GDM1 (cell line): Measurements from ENCODE around the gene BIRC3.
"Not testable (repeated sequence)": the region's sequence is repeated elsewhere in the genome, so short reads cannot be mapped to it uniquely, and the experiment has no call there.

Source experiments
- DNase-seq: peaks from one replicate; lab custom pipeline; 2025; lab: John Stamatoyannopoulos, UW

The BIRC3 gene

DNA sequence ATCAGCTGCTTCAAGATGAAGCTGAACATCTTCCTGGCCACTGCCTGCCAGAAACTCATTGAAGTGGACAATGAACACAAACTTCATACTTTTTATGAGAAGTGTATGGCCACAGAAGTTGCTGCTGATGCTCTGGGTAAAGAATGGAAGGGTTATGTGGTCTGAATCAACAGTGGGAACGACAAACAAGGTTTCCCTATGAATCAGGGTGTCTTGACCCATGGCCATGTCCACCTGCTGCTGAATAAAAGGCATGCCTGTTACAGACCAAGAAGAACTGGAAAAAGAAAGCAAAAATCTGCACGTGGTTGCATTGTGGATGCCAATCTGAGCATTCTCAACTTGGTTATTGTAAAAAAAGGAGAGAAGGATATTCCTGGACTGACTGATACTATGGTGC is 22.2 kb upstream of the BIRC3 start:
- DNase-seq, result no peak

DNA sequence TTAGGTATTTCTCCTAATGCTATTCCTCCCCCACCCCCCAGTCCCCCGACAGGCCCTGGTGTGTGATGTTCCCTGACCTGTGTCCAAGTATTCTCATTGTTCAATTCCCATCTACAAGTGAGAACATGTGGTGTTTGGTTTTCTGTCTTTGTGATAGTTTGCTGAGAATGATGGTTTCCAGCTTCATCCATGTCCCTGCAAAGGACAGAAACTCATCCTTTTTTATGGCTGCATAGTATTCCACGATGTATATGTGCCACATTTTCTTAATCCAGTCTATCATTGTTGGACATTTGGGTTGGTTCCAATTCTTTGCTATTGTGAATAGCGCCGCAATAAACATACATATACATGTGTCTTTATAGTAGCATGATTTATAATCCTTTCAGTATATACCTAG is 20.5 kb upstream of the BIRC3 start:
- DNase-seq, result not testable (repeated sequence)

GRCh38 chr11:102300837-102301236 is 16.4 kb upstream of the BIRC3 start:
- DNase-seq, result not testable (repeated sequence)

- no peak for DNase-seq
Observed at GRCh38 chr11:102302241-102302640, 15.0 kb upstream of the BIRC3 start.

GRCh38 chr11:102304686-102305085 is 12.6 kb upstream of the BIRC3 start:
- DNase-seq, result no peak

GRCh38 chr11:102305352-102306047 is 11.8 kb upstream of the BIRC3 start:
- DNase-seq, result no peak

DNA sequence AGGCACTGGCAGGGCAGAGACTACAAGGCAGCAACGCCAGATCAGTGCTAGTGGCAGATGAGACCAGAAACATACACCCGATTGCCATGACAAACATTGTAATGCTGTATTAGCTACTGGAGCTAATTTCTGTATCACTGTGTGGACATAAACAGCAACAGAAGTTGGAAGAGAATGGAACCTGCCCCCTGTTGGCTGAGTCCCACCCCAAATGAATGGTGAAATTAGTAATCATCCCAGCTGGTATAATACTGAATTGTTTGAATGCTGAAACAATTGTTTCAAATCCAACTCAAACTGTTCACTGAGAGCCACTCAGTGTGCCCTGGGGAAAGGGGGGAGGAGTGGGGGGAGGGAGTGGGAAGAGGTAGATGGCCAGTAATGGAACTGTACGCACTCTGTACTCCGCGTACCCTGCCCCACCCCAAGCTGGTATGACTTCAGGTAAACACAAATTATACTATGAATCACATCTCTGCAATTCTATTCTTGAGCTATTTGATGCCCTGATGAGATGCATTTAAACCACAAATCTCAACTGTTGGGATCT is 11.2 kb upstream of the BIRC3 start:
- DNase-seq, result no peak

DNA sequence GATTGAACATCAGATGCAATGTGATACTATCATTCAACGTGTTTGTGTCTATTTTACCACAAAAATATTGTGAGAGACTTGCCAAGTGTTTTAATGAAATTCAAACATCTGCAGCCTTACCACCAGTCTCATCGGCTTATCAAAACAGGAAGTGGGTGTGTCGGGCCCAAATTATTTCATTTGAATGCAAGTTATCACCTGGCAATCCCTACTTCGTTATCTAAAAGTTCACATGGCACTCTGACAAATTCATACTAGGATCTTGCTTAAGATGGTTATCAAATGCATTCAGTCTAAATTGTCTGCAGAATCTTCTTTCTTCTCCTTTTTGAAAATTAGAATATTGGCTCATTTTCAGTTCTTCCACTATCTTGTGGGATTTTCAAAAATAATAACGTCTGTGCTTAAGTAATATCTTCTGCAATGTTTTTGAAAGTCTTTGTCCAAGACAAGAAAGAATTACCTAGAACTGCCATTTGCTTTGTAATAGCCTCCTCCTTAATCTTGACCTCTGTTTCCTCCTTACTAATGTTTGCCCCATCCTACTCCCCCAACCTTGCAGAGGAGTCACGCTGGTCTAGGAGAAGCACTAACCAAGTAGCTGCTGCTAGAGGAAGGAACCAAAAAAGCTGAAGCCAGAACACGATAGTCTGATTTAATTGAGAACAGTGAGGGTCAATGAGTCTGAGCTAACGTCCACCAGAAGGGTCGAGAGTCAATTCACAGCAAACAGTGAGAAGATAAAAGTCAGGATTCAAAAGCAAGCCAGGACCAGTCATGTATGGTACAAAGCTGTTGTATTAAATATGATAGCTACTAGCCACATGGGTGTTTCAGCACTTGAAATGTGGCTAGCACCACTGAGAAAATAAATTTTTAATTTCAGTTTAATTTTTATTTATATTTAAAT is 10.2 kb upstream of the BIRC3 start:
- no peak for DNase-seq

GRCh38 chr11:102307727-102308038 is 9.6 kb upstream of the BIRC3 start:
- DNase-seq, result no peak

- DNase-seq, result no peak
Observed at GRCh38 chr11:102309621-102310541, 7.4 kb upstream of the BIRC3 start.

DNA sequence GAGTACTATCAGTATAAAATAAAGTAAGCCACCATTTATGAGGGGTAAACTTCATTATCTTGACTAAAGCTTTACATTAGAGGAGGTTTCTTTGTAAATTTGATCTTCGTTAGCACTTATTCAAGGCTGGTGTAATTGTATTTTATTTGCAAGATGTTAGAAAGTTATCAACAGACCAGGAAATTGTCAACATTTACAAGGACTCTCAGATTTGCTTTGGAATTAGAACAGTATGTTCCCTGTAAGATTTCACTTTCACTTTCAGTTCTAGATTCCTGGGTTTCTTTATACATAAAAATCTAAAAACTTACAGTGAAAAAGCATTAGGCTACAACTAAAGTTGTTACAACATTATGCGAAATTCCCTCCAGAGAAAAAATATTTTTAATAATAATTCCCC is 4.6 kb upstream of the BIRC3 start:
- no peak for DNase-seq

- no peak for DNase-seq
Observed at GRCh38 chr11:102313238-102313940, 3.9 kb upstream of the BIRC3 start.

GRCh38 chr11:102314784-102315183 is 2.5 kb upstream of the BIRC3 start:
- DNase-seq, result no peak

GRCh38 chr11:102316346-102316904 is 859 bp upstream of the BIRC3 start:
- DNase-seq, result no peak

DNA sequence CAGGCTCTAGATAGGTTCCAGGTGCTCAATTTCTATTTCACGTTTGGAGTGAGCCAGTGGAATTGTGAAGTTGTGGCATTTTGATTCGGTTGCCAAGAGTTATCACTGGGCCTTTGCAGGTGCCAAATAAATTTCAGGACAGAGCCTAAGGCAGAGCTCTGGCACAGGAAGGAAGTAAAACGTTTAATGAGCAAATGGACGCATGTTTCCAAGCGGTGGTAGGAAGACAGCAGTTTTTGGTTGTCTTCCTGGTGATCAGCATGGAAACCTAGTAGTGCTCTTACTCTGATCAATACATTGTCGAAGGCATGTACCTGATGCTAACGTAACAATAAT is 452 bp downstream of the BIRC3 start:
- DNase-seq, result no peak

DNA sequence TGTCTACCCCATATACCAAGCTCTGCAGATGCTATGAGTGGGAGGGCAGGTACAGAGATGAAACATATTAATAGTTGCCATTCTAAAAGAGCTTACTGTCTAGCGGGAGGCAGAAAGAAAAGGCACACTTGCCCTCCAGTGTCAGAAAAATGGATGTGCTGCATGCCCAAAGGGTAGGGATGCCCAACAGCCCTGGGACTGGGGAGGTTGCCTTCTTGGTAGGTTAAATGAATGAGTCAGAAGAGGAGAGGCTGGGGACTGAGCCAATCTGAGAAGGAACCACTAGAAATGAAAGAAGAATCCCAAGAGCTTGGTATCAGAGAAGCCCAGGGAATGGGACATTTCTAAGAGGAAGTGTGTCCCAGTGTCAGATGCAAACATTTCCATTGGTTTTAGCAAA is 1.2 kb downstream of the BIRC3 start:
- DNase-seq, result no peak

- DNase-seq, result no peak
Observed at GRCh38 chr11:102319544-102319943, 2.3 kb downstream of the BIRC3 start.

- no peak for DNase-seq
Observed at GRCh38 chr11:102320188-102320587, 2.9 kb downstream of the BIRC3 start.

DNA sequence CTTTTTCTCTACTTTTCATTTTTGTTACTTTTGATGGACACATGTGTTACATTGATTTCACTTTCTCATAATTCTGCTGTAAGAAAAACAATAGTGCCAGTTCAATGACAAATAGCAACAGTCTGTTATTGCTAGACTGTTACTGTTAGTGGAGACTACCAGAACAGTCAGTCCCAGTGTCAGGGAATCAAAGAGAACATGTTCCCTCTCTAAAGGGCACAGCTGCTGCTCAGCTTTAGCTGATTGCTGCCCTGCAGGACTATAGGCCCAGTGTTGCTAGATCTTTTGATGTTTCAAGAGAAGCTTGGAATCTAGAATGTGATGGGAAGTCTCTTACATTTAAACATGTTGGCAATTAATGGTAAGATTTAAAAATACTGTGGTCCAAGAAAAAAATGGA is 3.4 kb downstream of the BIRC3 start:
- no peak for DNase-seq

- no peak for DNase-seq
Observed at GRCh38 chr11:102322560-102322959, 5.3 kb downstream of the BIRC3 start.

DNA sequence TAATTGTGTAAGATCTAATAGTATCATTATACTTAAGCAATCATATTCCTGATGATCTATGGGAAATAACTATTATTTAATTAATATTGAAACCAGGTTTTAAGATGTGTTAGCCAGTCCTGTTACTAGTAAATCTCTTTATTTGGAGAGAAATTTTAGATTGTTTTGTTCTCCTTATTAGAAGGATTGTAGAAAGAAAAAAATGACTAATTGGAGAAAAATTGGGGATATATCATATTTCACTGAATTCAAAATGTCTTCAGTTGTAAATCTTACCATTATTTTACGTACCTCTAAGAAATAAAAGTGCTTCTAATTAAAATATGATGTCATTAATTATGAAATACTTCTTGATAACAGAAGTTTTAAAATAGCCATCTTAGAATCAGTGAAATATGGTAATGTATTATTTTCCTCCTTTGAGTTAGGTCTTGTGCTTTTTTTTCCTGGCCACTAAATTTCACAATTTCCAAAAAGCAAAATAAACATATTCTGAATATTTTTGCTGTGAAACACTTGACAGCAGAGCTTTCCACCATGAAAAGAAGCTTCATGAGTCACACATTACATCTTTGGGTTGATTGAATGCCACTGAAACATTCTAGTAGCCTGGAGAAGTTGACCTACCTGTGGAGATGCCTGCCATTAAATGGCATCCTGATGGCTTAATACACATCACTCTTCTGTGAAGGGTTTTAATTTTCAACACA is 6.4 kb downstream of the BIRC3 start:
- no peak for DNase-seq
